ENCODE measurements around the gene ACSF3. TPM values are rescaled to one million over a fixed set of nuclear protein-coding genes. Genes with fewer than 3 reads are reported as not detected.

ACSF3 gene
- total RNA-seq, 1 donor from 2014 or later: 32.0 TPM

DNA sequence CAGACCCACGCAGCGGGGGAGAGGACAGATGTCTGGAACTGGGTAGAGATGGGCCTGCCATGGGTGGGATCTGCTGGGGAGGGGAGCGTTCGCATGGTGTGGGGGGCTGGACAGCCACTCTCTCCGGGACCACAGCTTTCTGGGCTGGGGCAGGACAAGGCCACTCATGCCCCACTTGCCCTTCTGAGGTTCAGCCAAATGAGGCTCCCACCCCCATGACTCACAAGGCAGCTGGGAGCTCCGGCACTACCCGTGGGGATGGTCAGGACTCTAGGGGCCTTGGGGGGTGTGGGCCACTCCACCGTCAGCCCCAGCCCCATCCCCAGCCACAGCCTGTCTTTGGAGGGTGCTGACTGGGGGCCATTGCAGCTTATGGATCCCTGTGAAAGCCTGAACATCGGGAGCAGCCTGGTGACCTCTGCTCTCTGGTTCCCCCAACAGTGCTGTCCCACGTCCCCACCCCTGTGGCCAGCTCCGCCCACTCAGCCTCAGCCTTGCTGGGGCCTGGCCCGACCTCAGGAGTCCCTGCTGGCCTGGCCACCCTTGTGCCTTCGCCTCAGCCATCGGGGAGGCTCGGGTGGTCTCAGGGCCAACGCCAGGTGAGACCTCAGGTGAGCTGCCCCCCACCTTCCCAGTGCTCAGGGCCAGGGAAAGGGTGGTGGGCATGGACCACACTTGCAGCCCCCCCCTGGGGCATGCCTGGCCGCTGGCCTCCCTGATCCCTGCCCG lies 73.2 kb downstream of the ACSF3 start:
- H3K36me3 ChIP-seq: no peaks in the 10 kb centered on the region
- H3K27ac ChIP-seq: no peak overlapping the region
- ATAC-seq (no peak), DNase-seq (no peak)
- intact Hi-C loops (cut with DNase I): no loop called here
- peaks cover 15% of the 10 kb centered on the region for H3K27me3 ChIP-seq
- H3K4me3 ChIP-seq: no peak overlapping the region
- no peaks in the 10 kb centered on the region for H3K9me3 ChIP-seq
- TF ChIP-seq CTCF (IDR thresholded peaks at IDR 0.05): no peak
- H3K4me1 ChIP-seq: peaks cover 15% of the 10 kb centered on the region

- ATAC-seq (peak; percentile 73), DNase-seq (peak; percentile 93)
- Histone ChIP-seq H3K4me1 (peaks cover 15% of the 10 kb centered on the region), H3K4me3 (no peak overlapping the region), H3K27ac (no peak overlapping the region), H3K27me3 (peaks cover 15% of the 10 kb centered on the region), H3K36me3 (no peaks in the 10 kb centered on the region), H3K9me3 (no peaks in the 10 kb centered on the region)
- TF ChIP-seq CTCF (IDR thresholded peaks at IDR 0.05): peak; percentile 79
- intact Hi-C loops (cut with DNase I): no loop called here
Observed at GRCh38 chr16:89167425-89167941, 73.8 kb downstream of the ACSF3 start.

DNA sequence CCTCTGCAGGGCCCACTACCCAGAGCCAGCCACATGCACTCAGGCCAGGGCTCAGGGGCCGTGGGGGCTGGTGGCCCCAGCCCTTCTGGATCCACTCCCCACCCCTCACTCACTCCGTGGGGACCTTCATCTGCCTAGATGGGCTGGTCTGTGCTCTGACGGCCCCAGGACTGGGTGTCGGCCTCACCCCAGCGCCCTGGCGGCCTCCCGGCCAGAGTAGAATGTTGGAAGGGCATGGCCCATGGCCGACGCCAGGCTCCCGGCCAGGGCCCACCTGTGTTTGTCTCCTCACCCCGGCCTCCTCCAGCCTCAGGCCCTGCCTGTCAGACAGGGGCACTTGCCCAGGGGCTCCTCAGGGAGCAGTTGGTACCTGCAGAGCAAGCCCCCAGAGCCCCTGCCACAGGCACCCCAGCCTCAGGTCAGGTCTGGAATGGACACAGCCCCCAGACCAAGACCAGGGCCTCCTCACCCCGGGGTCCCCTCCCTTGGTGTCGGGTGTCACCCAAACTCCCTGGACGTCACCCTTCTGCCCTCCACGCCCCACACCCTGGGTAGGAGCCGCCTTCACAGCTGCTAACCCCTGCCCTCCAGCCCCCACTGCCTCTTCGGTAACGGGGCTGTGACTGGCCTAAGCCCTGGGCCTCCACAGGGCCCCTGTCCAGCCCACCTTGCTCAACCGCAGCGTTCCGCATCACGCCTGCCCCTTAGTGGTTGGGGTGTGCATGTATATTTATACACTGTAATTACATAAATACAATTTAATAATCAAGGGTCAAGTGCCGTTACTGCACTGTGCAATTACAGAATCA lies 74.9 kb downstream of the ACSF3 start:
- ATAC-seq: no peak
- no peak for TF ChIP-seq CTCF (IDR thresholded peaks at IDR 0.05)
- no peak overlapping the region for H3K27ac ChIP-seq
- intact Hi-C loops (cut with DNase I): no loop called here
- DNase-seq: no peak
- H3K27me3 ChIP-seq: peaks cover 15% of the 10 kb centered on the region
- H3K4me1 ChIP-seq: peaks cover 15% of the 10 kb centered on the region
- H3K4me3 ChIP-seq: no peak overlapping the region
- no peaks in the 10 kb centered on the region for H3K9me3 ChIP-seq
- no peaks in the 10 kb centered on the region for H3K36me3 ChIP-seq

DNA sequence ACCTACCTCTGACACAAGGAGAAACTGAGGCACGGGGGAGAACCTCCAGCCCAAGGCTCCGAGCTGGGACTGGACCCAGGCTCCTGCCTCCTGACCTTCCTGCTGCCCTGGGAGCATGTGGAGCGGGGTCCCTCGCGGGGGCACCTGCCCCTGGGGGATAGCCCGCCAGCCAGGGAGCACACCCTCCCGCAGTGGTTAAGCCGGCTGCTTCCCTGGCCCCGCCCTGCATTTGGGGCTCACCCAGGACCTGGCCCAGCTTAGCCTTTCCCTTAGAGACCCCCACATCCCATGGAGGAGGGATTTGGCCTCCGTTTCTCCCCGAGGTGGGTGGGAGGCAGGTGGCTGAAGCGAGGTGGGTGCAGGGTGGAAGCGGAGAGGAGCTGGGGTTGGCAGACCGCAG lies 76.1 kb downstream of the ACSF3 start:
- no peak for TF ChIP-seq CTCF (IDR thresholded peaks at IDR 0.05)
- Histone ChIP-seq H3K4me1 (peaks cover 15% of the 10 kb centered on the region), H3K36me3 (no peaks in the 10 kb centered on the region), H3K27ac (no peak overlapping the region), H3K27me3 (peaks cover 15% of the 10 kb centered on the region), H3K4me3 (no peak overlapping the region), H3K9me3 (no peaks in the 10 kb centered on the region)
- intact Hi-C loops (cut with DNase I): no loop called here
- no peak for ATAC-seq
- DNase-seq: no peak

GRCh38 chr16:89170346-89171215 lies 76.9 kb downstream of the ACSF3 start:
- peak overlapping the region; percentile 33 for H3K4me3 ChIP-seq
- no peak overlapping the region for H3K27ac ChIP-seq
- H3K4me1 ChIP-seq: peaks cover 15% of the 10 kb centered on the region
- H3K9me3 ChIP-seq: no peaks in the 10 kb centered on the region
- TF ChIP-seq CTCF (IDR thresholded peaks at IDR 0.05): no peak
- peaks cover 15% of the 10 kb centered on the region for H3K27me3 ChIP-seq
- H3K36me3 ChIP-seq: no peaks in the 10 kb centered on the region
- intact Hi-C loops (cut with DNase I): no loop called here
- DNase-seq (peak; percentile 86), ATAC-seq (peak; percentile 3)

Data from upper lobe of right lung (tissue), 1 donor.